Pancreas (tissue), 10 donors: ENCODE data around the gene DZIP1. TPM values are rescaled to one million over a fixed set of nuclear protein-coding genes. Genes with fewer than 3 reads are reported as not detected.

ENCODE experiments used
- ATAC-seq, 4 donors: fragments of 200-7000 bp; cut with Tn5 transposase; one replicate each; pipeline versions ENCODE4 v1.8.0 to v1.9.1; 2020; ENCODE audit warnings: mild to moderate bottlenecking in 4 of 4, moderate library complexity in 4 of 4
- DNase-seq, 6 donors: peaks; one replicate each; pipeline ENCODE4 v3.0.0-alpha.2; 2020
- FAIRE-seq: peaks from 2 replicates; lab custom pipeline; 2012; peaks lifted over from hg19 to GRCh38; lab: Jason Lieb, UNC
- H3K27ac ChIP-seq, 4 donors: fragments of 200-600 bp; sonication (generic); 1 replicate in 3 of 4; 2 replicates in 1 of 4; pipeline versions ENCODE4 v1.5.0 to v1.8.0; 2020
- H3K27me3 ChIP-seq, 4 donors: fragments of 200-600 bp; one replicate each; pipeline ENCODE4 v1.8.0; 2021
- H3K36me3 ChIP-seq, 3 donors: fragments of 200-600 bp; sonication (generic) in 1 of 3; one replicate each; pipeline versions ENCODE4 v1.5.0 to v1.8.0; 2020 to 2021
- H3K4me1 ChIP-seq, 3 donors: fragments of 200-600 bp; one replicate each; pipeline ENCODE4 v1.8.0; 2021
- H3K4me3 ChIP-seq, 4 donors: fragments of 200-600 bp; sonication (generic) in 2 of 4; one replicate each; pipeline versions ENCODE4 v1.5.0 to v1.8.0; 2020 to 2021
- H3K9me3 ChIP-seq, 4 donors: fragments of 200-600 bp; one replicate each; pipeline ENCODE4 v1.8.0; 2021
- WGBS, 2 donors: extraction: QIAGEN DNeasy Blood & Tissue Kit; methylation state at CpG; one replicate each; pipeline ENCODE4 v1.1.7; 2013; 5-methylcytosine and 5-hydroxymethylcytosine counted together
- intact Hi-C, 3 donors: fragments of 100-400 bp; cut with DNase I; formaldehyde crosslinking; loops; one replicate each; pipeline versions ENCODE4 v1.11.1 to v1.14.2; 2022
- polyA plus RNA-seq, 2 donors: library from polyadenylated mRNA; stranded (reverse); fragments of 200-250 nt; gene quantifications; one replicate each; pipeline ENCODE4 v1.2.3, GENCODE V29; 2013
- total RNA-seq, 6 donors: library from RNA; stranded (reverse); fragmentation: NEBNext Ultra II Directional in 4 of 6; extraction: Animal tissue kit (Norgen Biotek cat#: 25700) in 4 of 6; gene quantifications; one replicate each; pipeline versions ENCODE4 v1.2.1 to v1.2.4, GENCODE V29; 2021 to 2023
- TF ChIP-seq, protein P1 (sequence below), 4 donors: fragments of 200-600 bp; sonication (generic) in 3 of 4; IDR thresholded peaks; one replicate each; pipeline versions ENCODE4 v1.5.0 to v1.8.0; 2021; ENCODE audit warnings: antibody characterized with exemption in 4 of 4
- donor health status: healthy with polysubstance abuse.
- donor health status: DM: no; HTN: no; CAD: no; lungs with moderate emphysema.
- donor health status: DM: no; HTN: no; CAD: no.
- donor health status: control.
- donor health status: control.
- donor health status: Bipolar disorder and iron deficiency.
- donor health status: DM: yes; HTN: yes; CAD: no.
- donor health status: DM: no; HTN: no; CAD: no.
- donor health status: DM: no; HTN: no; CAD: no.
- donor health status: DM: yes; HTN: yes; CAD: no.

DZIP1 gene
- total and polyA plus RNA-seq, 8 donors = 14.5 to 36.5 (median 20.6) TPM

DNA sequence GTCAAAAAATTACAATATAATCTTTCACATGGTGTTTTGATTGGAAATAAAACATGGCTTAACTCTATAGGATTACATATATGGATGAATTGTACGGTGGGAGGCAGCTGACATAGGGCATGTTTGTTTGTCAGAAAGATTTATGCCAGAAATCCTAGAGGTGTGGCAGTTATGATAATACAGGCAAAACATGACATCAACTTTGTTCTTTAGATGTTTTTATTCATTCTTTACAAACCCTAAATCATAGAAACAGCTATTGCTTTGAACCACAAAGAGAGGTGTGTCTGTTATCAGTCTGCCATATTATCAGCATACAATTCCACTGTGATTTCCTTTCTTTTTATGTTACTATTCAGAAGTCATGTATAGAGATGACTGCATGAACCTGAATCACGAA lies 100.2 kb downstream of the DZIP1 start:
- H3K4me1 ChIP-seq = peaks cover 15 to 24% (median 18%) of the 10 kb centered on the region in 3 donors
- H3K4me3 ChIP-seq = no peak overlapping the region
- ATAC-seq = no peak
- WGBS, 2 donors = 57 to 59% methylated on average over 2 of the region's 2 CpGs
- intact Hi-C loops = no loop called here
- no peak for FAIRE-seq
- no peaks in the 10 kb centered on the region for H3K36me3 ChIP-seq
- H3K9me3 ChIP-seq = no peaks in the 10 kb centered on the region
- no peak overlapping the region for H3K27ac ChIP-seq
- TF ChIP-seq, protein P1, sequence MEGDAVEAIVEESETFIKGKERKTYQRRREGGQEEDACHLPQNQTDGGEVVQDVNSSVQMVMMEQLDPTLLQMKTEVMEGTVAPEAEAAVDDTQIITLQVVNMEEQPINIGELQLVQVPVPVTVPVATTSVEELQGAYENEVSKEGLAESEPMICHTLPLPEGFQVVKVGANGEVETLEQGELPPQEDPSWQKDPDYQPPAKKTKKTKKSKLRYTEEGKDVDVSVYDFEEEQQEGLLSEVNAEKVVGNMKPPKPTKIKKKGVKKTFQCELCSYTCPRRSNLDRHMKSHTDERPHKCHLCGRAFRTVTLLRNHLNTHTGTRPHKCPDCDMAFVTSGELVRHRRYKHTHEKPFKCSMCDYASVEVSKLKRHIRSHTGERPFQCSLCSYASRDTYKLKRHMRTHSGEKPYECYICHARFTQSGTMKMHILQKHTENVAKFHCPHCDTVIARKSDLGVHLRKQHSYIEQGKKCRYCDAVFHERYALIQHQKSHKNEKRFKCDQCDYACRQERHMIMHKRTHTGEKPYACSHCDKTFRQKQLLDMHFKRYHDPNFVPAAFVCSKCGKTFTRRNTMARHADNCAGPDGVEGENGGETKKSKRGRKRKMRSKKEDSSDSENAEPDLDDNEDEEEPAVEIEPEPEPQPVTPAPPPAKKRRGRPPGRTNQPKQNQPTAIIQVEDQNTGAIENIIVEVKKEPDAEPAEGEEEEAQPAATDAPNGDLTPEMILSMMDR (IDR thresholded peaks at IDR 0.05) = no peak
- no peak for DNase-seq
- no peaks in the 10 kb centered on the region for H3K27me3 ChIP-seq

DNA sequence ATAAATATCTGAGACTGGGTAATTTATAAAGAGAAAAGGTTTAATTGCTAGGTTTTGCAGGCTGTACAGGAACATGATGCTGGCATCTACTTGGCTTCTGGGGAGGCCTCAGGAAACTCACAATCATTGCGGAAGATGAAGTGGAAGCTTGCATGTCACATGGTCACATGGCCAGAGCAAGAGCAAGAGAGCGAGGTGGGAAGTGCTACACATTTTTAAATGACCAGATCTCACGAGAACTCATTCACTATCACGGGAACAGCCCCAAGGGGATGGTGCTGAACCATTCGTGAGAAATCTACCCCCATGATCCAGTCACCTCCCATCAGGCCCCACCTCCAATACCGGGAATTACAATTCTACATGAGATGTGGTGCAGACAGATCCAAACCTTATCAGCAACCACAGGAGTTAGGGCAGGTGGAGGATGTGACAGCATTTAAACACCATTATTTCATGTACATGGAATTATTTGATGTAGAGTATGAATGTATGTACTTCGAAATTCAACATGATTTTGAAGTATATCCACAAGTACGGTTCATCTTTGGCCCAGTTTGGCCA lies 102.5 kb downstream of the DZIP1 start:
- Histone ChIP-seq H3K36me3 (no peaks in the 10 kb centered on the region), H3K4me1 (peaks cover 15 to 30% (median 18%) of the 10 kb centered on the region in 3 donors), H3K4me3 (no peak overlapping the region), H3K27me3 (no peaks in the 10 kb centered on the region), H3K27ac (peak overlapping the region in 2 of 4 donors; percentile 40 to 74), H3K9me3 (no peaks in the 10 kb centered on the region)
- intact Hi-C loops = no loop called here
- DNase-seq (no peak), FAIRE-seq (no peak), ATAC-seq (no peak)
- 71 to 74% methylated on average over 8 of the region's 8 CpGs for WGBS, 2 donors
- TF ChIP-seq, protein P1 (IDR thresholded peaks at IDR 0.05) = no peak

DNA sequence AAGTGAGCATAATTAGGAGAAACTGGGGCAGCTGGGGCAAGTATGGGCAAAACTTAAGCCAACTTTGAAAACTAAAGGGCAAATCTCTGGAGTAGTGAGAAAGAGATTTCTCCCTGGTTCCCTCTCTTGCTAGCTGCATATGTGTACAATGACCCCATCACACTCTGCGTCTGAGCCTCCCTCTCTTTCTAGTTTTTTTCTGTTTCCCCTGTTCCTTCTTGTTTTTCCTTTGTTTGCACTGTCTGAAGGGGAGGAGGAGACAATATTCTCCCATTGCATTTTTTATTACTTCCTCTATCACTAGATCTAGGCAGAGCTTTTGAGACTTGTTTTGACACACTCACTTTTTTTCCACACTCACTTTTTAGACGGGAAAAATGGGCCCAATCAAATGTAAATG lies 103.2 kb downstream of the DZIP1 start:
- DNase-seq = no peak
- H3K36me3 ChIP-seq = no peaks in the 10 kb centered on the region
- H3K4me1 ChIP-seq = peaks cover 16 to 37% (median 20%) of the 10 kb centered on the region in 3 donors
- intact Hi-C loops = no loop called here
- no peak overlapping the region for H3K4me3 ChIP-seq
- TF ChIP-seq, protein P1 (IDR thresholded peaks at IDR 0.05) = no peak
- ATAC-seq = peak in 3 of 4 donors; percentile 9 to 20 (median 13)
- 10% methylated on average over 2 of the region's 2 CpGs for WGBS, 2 donors
- no peak for FAIRE-seq
- no peaks in the 10 kb centered on the region for H3K27me3 ChIP-seq
- H3K9me3 ChIP-seq = no peaks in the 10 kb centered on the region
- peak overlapping the region in 2 of 4 donors; percentile 40 to 74 for H3K27ac ChIP-seq

DNA sequence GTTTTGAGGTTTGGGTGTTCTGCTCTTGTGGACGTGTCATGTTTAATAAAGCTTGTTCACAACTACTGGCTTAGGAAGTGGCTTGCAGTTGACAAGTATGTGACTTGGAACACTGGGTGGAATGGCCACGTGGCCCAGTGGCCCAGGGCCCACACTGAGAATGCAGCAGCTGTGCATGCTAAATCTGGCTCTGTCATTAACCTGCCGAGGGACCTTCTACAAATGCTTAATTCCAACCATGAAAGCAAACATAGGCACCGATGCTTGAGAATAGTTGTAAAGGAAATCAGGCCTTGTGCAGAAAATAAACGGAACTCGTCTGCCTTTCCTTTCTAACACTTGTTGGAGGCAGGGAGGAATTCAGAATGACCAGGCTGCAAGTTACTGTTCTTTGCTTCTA lies 103.6 kb downstream of the DZIP1 start:
- H3K27me3 ChIP-seq = no peaks in the 10 kb centered on the region
- no peak overlapping the region for H3K4me3 ChIP-seq
- H3K9me3 ChIP-seq = no peaks in the 10 kb centered on the region
- FAIRE-seq (no peak), ATAC-seq (peak; percentile 91 to 95 (median 94)), DNase-seq (peak; percentile 77 to 92 (median 89))
- WGBS, 2 donors = 7 to 8% methylated on average over 6 of the region's 6 CpGs
- H3K27ac ChIP-seq = peak overlapping the region in 2 of 4 donors; percentile 53 to 74
- H3K4me1 ChIP-seq = peaks cover 20 to 41% (median 24%) of the 10 kb centered on the region in 3 donors
- TF ChIP-seq, protein P1 (IDR thresholded peaks at IDR 0.05) = no peak
- no peaks in the 10 kb centered on the region for H3K36me3 ChIP-seq
- intact Hi-C loops = no loop called here

DNA sequence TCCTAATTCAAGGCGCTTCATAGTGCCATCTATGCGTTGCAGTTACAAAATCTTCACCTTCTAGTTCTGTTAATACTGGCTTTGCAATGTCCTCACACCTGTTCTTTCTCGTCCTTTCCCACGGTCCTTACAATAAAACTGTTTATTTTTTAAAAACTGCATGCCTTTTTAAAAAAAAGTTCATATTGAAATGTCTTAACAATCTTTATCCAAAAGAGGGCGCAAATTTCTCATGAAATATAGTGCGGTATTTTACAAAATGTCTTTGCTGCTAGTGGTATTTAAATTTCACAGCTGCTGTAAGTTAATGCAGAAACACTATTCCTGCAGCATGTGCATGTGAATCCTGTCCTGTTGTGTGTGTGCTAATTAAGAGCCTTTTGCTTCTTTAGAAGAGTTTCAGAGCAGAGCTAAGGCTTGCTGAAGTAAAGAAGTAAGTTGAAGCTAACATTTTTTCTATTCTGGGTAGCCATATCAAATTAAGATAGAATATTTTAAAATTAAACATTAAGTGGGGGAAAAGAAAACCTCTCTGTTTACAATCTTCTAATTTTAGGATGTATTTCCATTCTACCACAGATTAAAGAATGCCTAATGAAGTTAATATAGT lies 107.8 kb downstream of the DZIP1 start:
- Histone ChIP-seq H3K36me3 (no peaks in the 10 kb centered on the region), H3K4me3 (no peak overlapping the region), H3K9me3 (no peaks in the 10 kb centered on the region), H3K27ac (peak overlapping the region in 3 of 4 donors; percentile 56 to 70 (median 64)), H3K27me3 (no peaks in the 10 kb centered on the region), H3K4me1 (peaks cover 36 to 65% (median 40%) of the 10 kb centered on the region in 3 donors)
- intact Hi-C loops = no loop called here
- WGBS, 2 donors = 3% methylated on average over 6 of the region's 6 CpGs
- DNase-seq (peak in 3 of 6 donors; percentile 46 to 73 (median 73)), FAIRE-seq (peak; percentile 82), ATAC-seq (peak; percentile 26 to 40 (median 34))
- TF ChIP-seq, protein P1 (IDR thresholded peaks at IDR 0.05) = peak in 3 of 4 donors; percentile 10 to 31 (median 30)
